HEK293 (cell line): Measurements from ENCODE around the gene INVS.

Experiments used
- CTCF ChIA-PET: fragments of 350-600 bp; formaldehyde crosslinking; extraction: SDS; loops from one replicate; lab custom pipeline; 2021; ENCODE audit warnings: antibody characterized with exemption; lab: Yijun Ruan, JAX
- POLR2A ChIA-PET: fragments of 300-600 bp; formaldehyde crosslinking; extraction: SDS; loops from one replicate; lab custom pipeline; 2020; ENCODE audit warnings: antibody characterized with exemption, inconsistent platforms; lab: Yijun Ruan, JAX
- H3K27ac ChIP-seq: fragments of 200-500 bp; sonication (Bioruptor generic); 2 replicates; pipeline ENCODE4 v1.5.1; 2014; ENCODE audit warnings: low read depth, low read length, control low read depth, inconsistent platforms; ENCODE audit errors: extremely low read depth
- H3K36me3 ChIP-seq, 2 experiments: fragments of 200-500 bp in 1 of 2; sonication (Bioruptor generic) in 1 of 2; 1 replicate in 1 of 2; 2 replicates in 1 of 2; pipeline ENCODE4 v1.5.1; 2014 to 2017; ENCODE audit warnings: inconsistent platforms in 2 of 2, low read length in 2 of 2; ENCODE audit not compliant: control insufficient read depth in 2 of 2, insufficient read depth in 1 of 2
- H3K4me1 ChIP-seq: fragments of 200-500 bp; sonication (Bioruptor generic); 2 replicates; pipeline ENCODE4 v1.5.1; 2014; ENCODE audit warnings: mild to moderate bottlenecking, low read length, inconsistent platforms; ENCODE audit not compliant: control insufficient read depth, insufficient read depth
- H3K4me3 ChIP-seq: 2 replicates; pipeline ENCODE4 v1.5.1; 2011; ENCODE audit warnings: low read depth, mild to moderate bottlenecking, control low read depth, low read length, moderate library complexity
- H3K9me3 ChIP-seq: fragments of 200-500 bp; sonication (Bioruptor generic); 2 replicates; pipeline ENCODE4 v1.5.1; 2014; ENCODE audit warnings: low read depth, low read length, inconsistent platforms; ENCODE audit not compliant: control insufficient read depth, insufficient read depth
- BCL11B ChIP-seq: fragments of 450-650 bp; formaldehyde crosslinking; IDR thresholded peaks from 2 replicates; pipeline ENCODE4 v1.5.1; 2016; ENCODE audit warnings: low read depth, missing biosample characterization, missing genetic modification characterization
- GLI4 ChIP-seq: fragments of 450-650 bp; formaldehyde crosslinking; IDR thresholded peaks from 2 replicates; pipeline ENCODE4 v1.5.1; 2016; ENCODE audit warnings: missing biosample characterization, missing genetic modification characterization
- HOXA7 ChIP-seq: sonication (generic); formaldehyde crosslinking; IDR thresholded peaks from 2 replicates; pipeline ENCODE4 v1.8.1; 2022; ENCODE audit warnings: missing genetic modification reagents, borderline replicate concordance
- HOXC10 ChIP-seq: sonication (generic); formaldehyde crosslinking; IDR thresholded peaks from 2 replicates; pipeline ENCODE4 v1.8.1; 2023; ENCODE audit warnings: mild to moderate bottlenecking, missing genetic modification reagents
- KLF10 ChIP-seq: fragments of 450-650 bp; IDR thresholded peaks from 2 replicates; pipeline ENCODE4 v1.5.1; 2018; ENCODE audit warnings: missing biosample characterization, mild to moderate bottlenecking, missing genetic modification characterization
- OVOL3 ChIP-seq: fragments of 450-650 bp; formaldehyde crosslinking; IDR thresholded peaks from 2 replicates; pipeline ENCODE4 v1.5.1; 2016; ENCODE audit warnings: missing biosample characterization, missing genetic modification characterization
- PRDM6 ChIP-seq: fragments of 450-650 bp; formaldehyde crosslinking; IDR thresholded peaks from 2 replicates; pipeline ENCODE4 v1.5.1; 2017; ENCODE audit warnings: missing biosample characterization, missing genetic modification characterization
- SP3 ChIP-seq: fragments of 450-650 bp; formaldehyde crosslinking; IDR thresholded peaks from 2 replicates; pipeline ENCODE4 v1.5.1; 2016; ENCODE audit warnings: missing biosample characterization, missing genetic modification characterization
- SP7 ChIP-seq: fragments of 450-650 bp; formaldehyde crosslinking; IDR thresholded peaks from 2 replicates; pipeline ENCODE4 v1.5.1; 2016; ENCODE audit warnings: missing biosample characterization, missing genetic modification characterization
- TCF7L2 ChIP-seq: IDR thresholded peaks from 2 replicates; pipeline ENCODE4 v1.6.1; 2011; ENCODE audit warnings: low read depth, mild to moderate bottlenecking, inconsistent platforms, low read length, moderate library complexity, borderline replicate concordance
- WT1 ChIP-seq: fragments of 450-650 bp; formaldehyde crosslinking; IDR thresholded peaks from 2 replicates; pipeline ENCODE4 v1.5.1; 2016; ENCODE audit warnings: missing biosample characterization, missing genetic modification characterization
- YY2 ChIP-seq: fragments of 450-650 bp; formaldehyde crosslinking; IDR thresholded peaks from 2 replicates; pipeline ENCODE4 v1.5.1; 2016; ENCODE audit warnings: missing biosample characterization, missing genetic modification characterization
- ZBTB20 ChIP-seq: fragments of 450-650 bp; formaldehyde crosslinking; IDR thresholded peaks from 2 replicates; pipeline ENCODE4 v1.5.1; 2016; ENCODE audit warnings: missing biosample characterization, missing genetic modification characterization
- ZBTB26 ChIP-seq: fragments of 450-650 bp; formaldehyde crosslinking; optimal IDR thresholded peaks from 2 replicates; pipeline ENCODE3; 2016; ENCODE audit warnings: missing biosample characterization, mild to moderate bottlenecking, missing genetic modification characterization
- ZBTB6 ChIP-seq: fragments of 450-650 bp; formaldehyde crosslinking; IDR thresholded peaks from 2 replicates; pipeline ENCODE4 v1.5.1; 2017; ENCODE audit warnings: missing biosample characterization, missing genetic modification characterization
- ZFHX2 ChIP-seq: fragments of 450-650 bp; formaldehyde crosslinking; conservative IDR thresholded peaks from 2 replicates; pipeline ENCODE4 v1.5.1; 2016; ENCODE audit warnings: missing biosample characterization, missing genetic modification characterization
- ZNF112 ChIP-seq: fragments of 450-650 bp; formaldehyde crosslinking; IDR thresholded peaks from 2 replicates; pipeline ENCODE4 v1.5.0; 2017; ENCODE audit warnings: missing biosample characterization, missing genetic modification characterization
- ZNF140 ChIP-seq: fragments of 450-650 bp; formaldehyde crosslinking; IDR thresholded peaks from 2 replicates; pipeline ENCODE4 v1.5.1; 2016; ENCODE audit warnings: missing biosample characterization, missing genetic modification characterization
- ZNF157 ChIP-seq: fragments of 450-650 bp; formaldehyde crosslinking; IDR thresholded peaks from 2 replicates; pipeline ENCODE4 v1.5.1; 2016; ENCODE audit warnings: missing biosample characterization, missing genetic modification characterization
- ZNF174 ChIP-seq: fragments of 450-650 bp; formaldehyde crosslinking; IDR thresholded peaks from 2 replicates; pipeline ENCODE4 v1.5.0; 2017; ENCODE audit warnings: missing biosample characterization, mild to moderate bottlenecking, missing genetic modification characterization
- ZNF311 ChIP-seq: fragments of 450-650 bp; formaldehyde crosslinking; IDR thresholded peaks from 2 replicates; pipeline ENCODE4 v1.5.1; 2017; ENCODE audit warnings: missing biosample characterization, missing genetic modification characterization, borderline replicate concordance
- ZNF341 ChIP-seq: fragments of 450-650 bp; formaldehyde crosslinking; IDR thresholded peaks from 2 replicates; pipeline ENCODE4; 2016; ENCODE audit warnings: low read depth, missing biosample characterization, missing genetic modification characterization
- ZNF37A ChIP-seq: fragments of 450-650 bp; IDR thresholded peaks from 2 replicates; pipeline ENCODE4 v1.5.1; 2018; ENCODE audit warnings: missing biosample characterization, missing genetic modification characterization
- ZNF416 ChIP-seq: fragments of 450-650 bp; formaldehyde crosslinking; IDR thresholded peaks from 2 replicates; pipeline ENCODE4 v1.5.1; 2016; ENCODE audit warnings: missing biosample characterization, missing genetic modification characterization
- ZNF426 ChIP-seq: fragments of 450-650 bp; formaldehyde crosslinking; IDR thresholded peaks from 2 replicates; pipeline ENCODE4 v1.5.1; 2017; ENCODE audit warnings: missing biosample characterization, missing genetic modification characterization, mild to moderate bottlenecking, inconsistent platforms, moderate library complexity
- ZNF473 ChIP-seq: fragments of 450-650 bp; formaldehyde crosslinking; IDR thresholded peaks from 2 replicates; pipeline ENCODE4 v1.5.1; 2017; ENCODE audit warnings: missing biosample characterization, missing genetic modification characterization
- ZNF610 ChIP-seq: fragments of 450-650 bp; formaldehyde crosslinking; IDR thresholded peaks from 2 replicates; pipeline ENCODE4 v1.5.1; 2016; ENCODE audit warnings: missing biosample characterization, missing genetic modification characterization, borderline replicate concordance
- ZNF658 ChIP-seq: fragments of 450-650 bp; formaldehyde crosslinking; IDR thresholded peaks from 2 replicates; pipeline ENCODE4; 2016; ENCODE audit warnings: missing biosample characterization, missing genetic modification characterization
- ZNF704 ChIP-seq: fragments of 450-650 bp; formaldehyde crosslinking; IDR thresholded peaks from 2 replicates; pipeline ENCODE4 v1.5.1; 2016; ENCODE audit warnings: missing biosample characterization, missing genetic modification characterization
- ZNF707 ChIP-seq: fragments of 450-650 bp; formaldehyde crosslinking; IDR thresholded peaks from 2 replicates; pipeline ENCODE4 v1.5.1; 2016; ENCODE audit warnings: missing biosample characterization, missing genetic modification characterization
- ZNF776 ChIP-seq: fragments of 450-650 bp; formaldehyde crosslinking; IDR thresholded peaks from 2 replicates; pipeline ENCODE4 v1.5.0; 2017; ENCODE audit warnings: missing biosample characterization, missing genetic modification characterization, borderline replicate concordance
- ZNF785 ChIP-seq: fragments of 450-650 bp; formaldehyde crosslinking; IDR thresholded peaks from 2 replicates; pipeline ENCODE4 v1.5.1; 2016; ENCODE audit warnings: missing biosample characterization, missing genetic modification characterization
- ZSCAN30 ChIP-seq: fragments of 450-650 bp; IDR thresholded peaks from 2 replicates; pipeline ENCODE4 v1.5.1; 2018; ENCODE audit warnings: missing biosample characterization, mild to moderate bottlenecking, missing genetic modification characterization, moderate library complexity

Gene INVS

DNA sequence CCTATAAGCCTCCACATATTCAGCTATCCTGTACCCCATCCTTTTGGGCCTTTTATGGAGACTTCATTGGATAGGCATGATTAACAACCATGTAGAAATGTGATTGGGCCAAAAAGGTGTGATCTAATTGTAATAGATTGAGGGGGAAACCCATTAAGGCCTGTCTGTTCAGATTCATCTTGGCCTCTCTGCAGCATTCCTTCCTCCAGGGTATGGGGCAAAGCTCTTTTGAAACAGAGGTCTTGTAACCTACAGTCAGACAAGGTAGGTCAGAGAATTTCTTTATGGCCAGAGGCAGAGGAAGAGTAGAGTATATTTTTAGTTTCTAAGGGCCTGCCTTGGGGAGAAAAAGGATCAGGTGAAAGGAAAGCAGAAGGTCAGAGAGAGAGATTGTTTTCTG, 98.5 kb downstream of the INVS start (continued):
- no peak for TF ChIP-seq ZNF140 (tag by site-specific recombination)
- TF ChIP-seq, all 188 proteins: peak for 0

DNA sequence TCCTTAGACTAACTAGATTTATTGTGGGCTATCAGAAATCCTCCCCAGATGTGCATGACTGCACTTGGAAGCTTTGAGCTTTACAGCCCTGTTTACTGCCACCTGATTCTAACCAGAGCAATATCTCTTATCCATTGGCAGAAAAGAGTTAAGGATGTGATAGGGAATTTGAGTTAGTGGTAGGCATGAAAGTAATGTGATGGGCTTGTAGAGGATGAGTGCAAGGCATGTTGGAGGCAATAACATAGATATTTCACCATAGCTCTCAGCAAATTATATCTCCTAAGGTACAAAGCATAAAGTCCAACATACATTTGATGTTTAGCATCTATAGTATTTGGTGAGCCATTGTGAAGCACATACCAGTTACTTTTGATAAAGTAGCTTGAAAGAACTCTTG, 103.8 kb downstream of the INVS start:
- no peak overlapping the region for H3K27ac ChIP-seq
- no peak for TF ChIP-seq GLI4 (tag by site-specific recombination)
- no peak for TF ChIP-seq HOXA7 (CRISPR knock-in tag)
- no peak for TF ChIP-seq ZNF112 (tag by site-specific recombination)
- TF ChIP-seq ZSCAN30 (tag by site-specific recombination) = no peak
- TF ChIP-seq OVOL3 (tag by site-specific recombination) = no peak
- no peak for TF ChIP-seq ZNF704 (tag by site-specific recombination)
- TF ChIP-seq ZBTB26 = no peak
- TF ChIP-seq ZNF776 (tag by site-specific recombination) = no peak
- TF ChIP-seq ZNF174 (tag by site-specific recombination) = no peak
- no peak for TF ChIP-seq ZBTB6 (tag by site-specific recombination)
- TF ChIP-seq KLF10 (tag by site-specific recombination) = no peak
- TF ChIP-seq ZNF416 (tag by site-specific recombination) = no peak
- no peak for TF ChIP-seq ZNF341 (tag by site-specific recombination)
- TF ChIP-seq ZNF473 (tag by site-specific recombination) = no peak
- TF ChIP-seq ZNF658 (tag by site-specific recombination) = no peak
- no peak for TF ChIP-seq ZNF157 (tag by site-specific recombination)
- TF ChIP-seq ZNF311 (tag by site-specific recombination) = no peak
- no peak for TF ChIP-seq ZBTB20
- TF ChIP-seq ZNF785 (tag by site-specific recombination) = no peak
- TF ChIP-seq HOXC10 (CRISPR knock-in tag) = no peak
- H3K4me1 ChIP-seq = peaks cover 5% of the 10 kb centered on the region; the same call in 1 of the 2 replicates
- ChIA-PET POLR2A (interaction anchor here (0.6 kb wide), 1 partner anchor 91 kb away, joined by 4 read pairs; no protein-coding TSS in a partner anchor), CTCF (interaction anchor here (1.6 kb wide), 1 partner anchor 14 kb away, joined by 7 read pairs; no protein-coding TSS in a partner anchor)
- no peak overlapping the region for H3K4me3 ChIP-seq
- no peaks in the 10 kb centered on the region for H3K36me3 ChIP-seq
- no peaks in the 10 kb centered on the region for H3K9me3 ChIP-seq

DNA sequence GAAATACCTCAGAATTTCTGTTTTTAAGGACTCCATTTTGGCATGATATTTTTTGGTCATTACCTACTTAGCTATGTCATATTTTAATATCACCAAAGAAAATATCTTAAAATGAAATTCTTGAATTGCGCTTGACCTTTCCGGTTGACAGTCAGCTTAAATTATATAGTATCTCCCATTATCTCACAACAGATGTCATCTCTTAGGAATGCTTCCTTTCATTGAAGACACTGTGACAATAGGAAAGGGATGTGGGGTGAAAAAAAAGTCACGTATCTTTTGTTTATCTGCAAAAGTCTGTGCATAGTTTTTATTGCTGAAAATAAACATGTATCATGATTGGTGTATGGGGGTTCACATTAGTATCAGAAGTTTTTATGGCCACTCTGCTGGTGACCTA, 105.8 kb downstream of the INVS start:
- CTCF ChIA-PET = interaction anchor here (0.7 to 1.6 kb wide), 4 partner anchors 8 to 177 kb away, joined by 3 to 5 read pairs (median 3); no protein-coding TSS in a partner anchor
- TF ChIP-seq ZFHX2 (tag by site-specific recombination) = no peak
- TF ChIP-seq WT1 (tag by site-specific recombination) = no peak
- no peak for TF ChIP-seq ZNF426 (tag by site-specific recombination)
- no peak for TF ChIP-seq YY2 (tag by site-specific recombination)
- TF ChIP-seq ZNF37A (tag by site-specific recombination) = no peak
- no peak for TF ChIP-seq ZNF140 (tag by site-specific recombination)
- TF ChIP-seq SP3 (tag by site-specific recombination) = no peak
- TF ChIP-seq ZNF707 = no peak
- no peak for TF ChIP-seq BCL11B (tag by site-specific recombination)
- no peak for TF ChIP-seq ZNF610 (tag by site-specific recombination)
- TF ChIP-seq PRDM6 (tag by site-specific recombination) = no peak
- no peak for TF ChIP-seq SP7 (tag by site-specific recombination)
- TF ChIP-seq TCF7L2 = no peak

More for the DNA sequence above, 105.8 kb downstream of the INVS start:
- no peak overlapping the region for H3K4me3 ChIP-seq
- H3K9me3 ChIP-seq = no peaks in the 10 kb centered on the region
- no peak overlapping the region for H3K27ac ChIP-seq
- POLR2A ChIA-PET = no interaction called here
- no peaks in the 10 kb centered on the region for H3K36me3 ChIP-seq
- H3K4me1 ChIP-seq = peaks cover 5% of the 10 kb centered on the region; the same call in 1 of the 2 replicates
